Measurements from ENCODE around the gene RBM43.
A peak's percentile ranks its signal among the peaks of the same experiment; 100 is the strongest.
"Not testable (repeated sequence)": the region's sequence is repeated elsewhere in the genome, so short reads cannot be mapped to it uniquely, and the experiment has no call there.

Gene RBM43

GRCh38 chr2:151267537-151267936 is 5.9 kb upstream of the RBM43 start:
- no peak for DNase-seq

DNA sequence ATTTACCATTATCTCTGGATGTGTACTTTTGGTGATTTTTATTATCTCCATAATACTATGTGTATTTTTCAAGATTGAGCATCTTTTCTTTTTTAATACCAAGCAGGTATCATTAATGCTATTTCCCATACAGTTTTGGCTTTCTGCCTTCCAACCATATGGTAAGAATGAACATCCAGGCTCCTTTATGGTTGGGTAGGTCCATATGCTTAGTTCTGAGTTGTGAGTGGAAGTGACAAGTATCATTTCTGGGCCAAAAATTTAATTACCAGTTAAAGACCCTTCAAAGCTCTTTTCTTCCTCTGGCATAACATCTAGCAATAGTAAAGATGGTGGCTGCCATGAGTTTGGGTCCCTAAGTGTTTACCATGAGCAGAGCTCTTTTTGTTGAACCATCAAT is 4.3 kb upstream of the RBM43 start:
- DNase-seq, result no peak

GRCh38 chr2:151264157-151264825 is 2.6 kb upstream of the RBM43 start:
- no peak for DNase-seq

DNA sequence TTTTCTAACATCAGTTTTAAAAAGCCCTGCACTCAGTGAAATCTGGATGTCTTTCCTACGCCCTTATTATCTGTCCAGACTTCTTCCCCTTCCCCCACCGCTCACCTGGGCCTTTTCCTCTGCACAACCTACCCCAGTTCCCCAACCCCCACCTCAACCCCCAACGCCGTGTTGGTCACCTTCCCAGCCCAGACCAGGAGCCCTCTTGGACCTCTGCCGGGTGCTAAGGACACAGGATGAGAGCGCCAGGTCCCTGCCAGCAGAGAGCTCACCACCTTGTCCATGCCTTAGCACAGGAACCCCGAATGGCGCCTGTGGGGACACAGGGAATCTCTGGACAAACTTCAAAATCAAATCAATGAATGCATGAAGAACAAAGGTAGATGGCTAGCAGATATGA is 966 bp upstream of the RBM43 start:
- DNase-seq, result no peak

DNA sequence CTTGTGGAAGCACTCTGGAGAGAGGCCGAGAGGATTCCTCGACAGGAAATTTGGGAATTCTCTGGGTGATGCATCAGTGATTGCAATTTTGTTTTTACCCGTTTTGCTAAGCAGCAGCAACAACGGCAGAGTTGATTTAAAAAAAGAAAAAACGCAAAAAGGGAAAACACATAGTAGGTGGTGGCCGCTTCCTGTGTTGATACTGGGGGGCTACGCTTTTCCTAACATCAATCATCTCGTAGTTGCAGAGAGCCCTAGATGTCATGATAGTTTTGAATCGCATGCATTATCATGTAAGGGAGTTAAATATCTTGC is 271 bp upstream of the RBM43 start:
- DNase-seq, result no peak

DNA sequence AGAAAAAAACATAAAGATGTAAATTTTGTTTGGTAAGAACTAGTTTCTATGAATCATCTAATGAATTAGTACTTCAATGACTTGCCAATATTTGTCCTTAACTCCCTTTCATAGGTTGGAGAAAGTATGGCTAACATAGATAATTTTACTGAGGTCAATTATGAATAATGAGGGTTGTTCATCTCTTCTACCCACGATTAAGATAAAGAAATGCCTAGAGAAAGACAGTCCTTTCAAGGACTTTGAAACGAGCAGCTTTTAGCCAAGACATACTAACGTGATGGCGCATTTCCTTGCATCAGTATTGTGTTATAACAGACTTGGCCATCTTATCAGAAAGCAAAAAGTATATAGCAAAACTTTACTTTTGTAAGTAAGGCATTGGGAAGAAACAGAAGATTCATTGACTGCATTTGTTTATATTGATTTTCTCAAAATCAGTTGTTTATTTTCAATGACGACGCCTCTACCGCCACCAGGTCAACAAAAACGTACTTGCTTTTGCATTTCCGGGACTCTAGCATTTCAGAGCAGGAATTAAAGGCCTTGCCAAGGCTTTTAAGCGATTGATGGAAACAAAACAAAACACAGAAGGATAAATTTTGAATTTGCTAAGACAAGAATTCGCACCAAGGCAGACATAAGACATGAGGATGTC is 961 bp downstream of the RBM43 start:
- no peak for DNase-seq

GRCh38 chr2:151258121-151258520 is 3.5 kb downstream of the RBM43 start:
- DNase-seq, result no peak

DNA sequence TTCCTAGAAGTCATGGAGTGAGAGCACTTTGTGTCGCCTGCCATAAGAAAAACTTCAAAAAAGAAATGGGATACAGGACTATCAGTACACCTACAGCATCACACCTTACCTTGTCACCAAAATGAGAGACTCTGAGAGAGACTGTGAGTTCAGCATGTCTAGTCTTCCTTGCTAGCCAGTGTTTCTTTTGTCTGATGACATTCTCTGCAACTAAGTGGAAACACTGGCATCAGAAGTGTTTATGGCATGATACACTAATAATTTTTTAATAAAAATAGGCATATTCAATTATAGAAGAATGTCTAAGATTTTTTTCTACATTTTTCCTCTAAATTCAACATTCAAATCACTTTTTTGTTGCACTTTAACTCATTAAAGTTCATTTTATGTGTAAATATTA is 9.0 kb downstream of the RBM43 start:
- DNase-seq, result no peak

DNA sequence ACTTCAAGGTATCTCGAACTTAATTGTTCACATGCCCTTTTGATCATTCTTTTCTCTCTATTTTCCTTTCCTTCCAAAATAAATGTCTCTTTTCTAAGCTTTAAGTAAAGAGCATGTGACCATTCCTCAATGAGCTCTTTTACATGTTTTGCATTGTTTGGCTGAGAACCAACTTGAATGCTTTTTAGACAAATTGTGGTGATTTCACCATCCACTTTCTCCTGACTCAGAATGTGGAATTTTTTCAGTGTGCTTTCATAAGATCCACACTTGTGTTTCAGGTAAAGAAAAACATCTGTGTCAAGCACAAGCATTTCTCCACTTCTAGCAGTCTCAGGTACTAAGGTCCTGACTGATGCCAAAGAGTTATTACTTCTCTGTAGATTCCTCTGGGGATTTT is 10.7 kb downstream of the RBM43 start:
- DNase-seq, result no peak

GRCh38 chr2:151247432-151247831 is 14.2 kb downstream of the RBM43 start:
- DNase-seq, result no peak

GRCh38 chr2:151246152-151246551 is 15.5 kb downstream of the RBM43 start:
- DNase-seq, result no peak

DNA sequence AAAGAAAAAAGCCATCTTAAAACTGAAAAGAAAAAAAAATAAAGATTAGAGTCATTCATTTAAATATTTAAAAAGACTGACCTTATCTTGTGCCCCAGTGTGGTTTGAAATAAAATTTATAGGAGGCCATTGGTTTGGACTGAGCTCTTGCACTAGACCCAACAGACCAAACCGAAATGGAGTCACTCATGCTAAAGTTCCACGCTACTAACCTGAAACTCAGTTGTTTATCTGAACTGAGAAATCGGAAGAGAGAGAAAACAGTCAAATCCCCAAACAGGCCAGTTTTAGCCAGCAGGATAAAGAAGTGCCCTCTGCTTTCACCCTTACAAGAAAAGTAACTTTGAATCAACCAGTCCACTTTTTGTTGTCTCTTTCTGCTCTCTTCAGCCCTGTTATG is 18.2 kb downstream of the RBM43 start:
- DNase-seq, result no peak

GRCh38 chr2:151241224-151241623 is 20.4 kb downstream of the RBM43 start:
- no peak for DNase-seq

GRCh38 chr2:151240433-151240832 is 21.2 kb downstream of the RBM43 start:
- no peak for DNase-seq

GRCh38 chr2:151239624-151240023 is 22.0 kb downstream of the RBM43 start:
- peak in 1 of 2 donors; percentile 12 for DNase-seq

- DNase-seq, result peak; percentile 34 to 61
Measured at GRCh38 chr2:151238527-151239487, 22.9 kb downstream of the RBM43 start.

GRCh38 chr2:151237422-151238025 is 24.1 kb downstream of the RBM43 start:
- no peak for DNase-seq

DNA sequence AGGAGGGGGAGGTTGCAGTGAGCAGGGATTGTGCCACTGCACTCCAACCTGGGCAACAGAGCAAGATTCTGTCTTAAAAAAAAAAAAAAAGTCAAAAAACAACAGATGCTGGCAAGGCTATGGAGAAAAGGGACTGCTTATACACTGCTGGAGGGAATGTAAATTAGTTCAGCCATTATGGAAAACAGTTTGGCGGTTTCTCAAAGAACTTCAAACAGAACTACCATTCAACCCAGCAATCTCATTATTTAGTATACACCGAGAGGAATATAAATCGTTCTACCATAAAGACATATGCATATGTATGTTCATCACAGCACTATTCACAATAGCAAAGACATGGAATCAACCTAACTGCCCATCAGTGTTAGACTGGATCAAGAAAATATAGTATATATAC is 27.9 kb downstream of the RBM43 start:
- not testable (repeated sequence) for DNase-seq

- not testable (repeated sequence) for DNase-seq
Measured at GRCh38 chr2:151233288-151233687, 28.4 kb downstream of the RBM43 start.

GRCh38 chr2:151230627-151231140 is 31.0 kb downstream of the RBM43 start:
- no peak for DNase-seq

DNA sequence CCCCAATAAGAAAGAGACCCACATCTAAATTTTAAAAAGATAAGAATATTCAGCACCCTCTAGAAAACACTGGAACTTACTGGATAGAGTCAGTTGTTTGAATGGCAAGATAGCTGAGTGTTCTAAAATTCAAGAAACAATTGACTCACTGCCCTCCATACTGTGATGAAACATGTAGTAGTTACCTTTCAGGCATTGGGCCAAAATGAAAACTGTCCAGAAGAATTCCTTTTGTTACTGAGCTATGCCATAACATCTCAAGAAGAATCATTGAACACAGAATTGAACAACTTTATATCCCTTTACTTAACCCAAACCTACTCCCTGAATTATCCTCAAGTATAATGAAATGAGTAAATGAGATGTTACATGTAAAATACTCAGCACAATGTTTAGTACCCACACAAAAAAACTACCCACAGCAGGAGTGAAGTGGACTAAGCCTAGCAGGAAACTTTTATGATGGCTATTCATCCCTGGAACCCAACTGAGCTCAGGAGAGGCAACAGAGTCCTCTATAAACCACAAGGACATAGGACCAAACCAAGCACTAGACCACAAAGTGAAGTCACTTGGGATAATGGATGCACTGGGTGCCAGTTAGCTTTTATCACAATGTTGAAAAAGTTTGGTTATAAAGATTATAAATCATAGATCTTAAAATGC is 32.7 kb downstream of the RBM43 start:
- DNase-seq, result no peak

GRCh38 chr2:151217343-151217742 is 44.3 kb downstream of the RBM43 start:
- no peak for DNase-seq

- DNase-seq, result no peak
Measured at GRCh38 chr2:151207100-151207499, 54.6 kb downstream of the RBM43 start.
